Measurements from ENCODE around the gene BACH2. TPM values are rescaled to one million over a fixed set of nuclear protein-coding genes. Genes with fewer than 3 reads are reported as not detected.

BACH2 gene
- total RNA-seq, 2 donors from 2014 or later = 3.0 to 22.9 TPM

- no peaks in the 10 kb centered on the region for H3K27me3 Mint-ChIP-seq
- peak overlapping the region; percentile 78 for H3K27ac Mint-ChIP-seq
- no peak for ATAC-seq (replicated peaks)
- H3K4me3 Mint-ChIP-seq = peak overlapping the region; percentile 71
- H3K36me3 Mint-ChIP-seq (ENCODE audit: low read depth) = peaks cover 57% of the 10 kb centered on the region
- H3K9me3 Mint-ChIP-seq = no peaks in the 10 kb centered on the region
- peaks cover 58% of the 10 kb centered on the region for H3K4me1 Mint-ChIP-seq
These were observed 272.0 kb downstream of the BACH2 start for GRCh38 chr6:90024633-90025032.

GRCh38 chr6:90021711-90022110 is 274.9 kb downstream of the BACH2 start:
- no peak for ATAC-seq (replicated peaks)

GRCh38 chr6:90020746-90021145 is 275.9 kb downstream of the BACH2 start:
- no peak overlapping the region for H3K27ac Mint-ChIP-seq
- ATAC-seq (replicated peaks) = no peak
- no peaks in the 10 kb centered on the region for H3K27me3 Mint-ChIP-seq
- H3K4me1 Mint-ChIP-seq = peaks cover 28% of the 10 kb centered on the region
- H3K4me3 Mint-ChIP-seq = no peak overlapping the region
- H3K36me3 Mint-ChIP-seq (ENCODE audit: low read depth) = peaks cover 76% of the 10 kb centered on the region
- no peaks in the 10 kb centered on the region for H3K9me3 Mint-ChIP-seq

More at GRCh38 chr6:90021711-90022110, 274.9 kb downstream of the BACH2 start:
- Mint-ChIP-seq H3K4me1 (peaks cover 34% of the 10 kb centered on the region), H3K27ac (no peak overlapping the region), H3K9me3 (no peaks in the 10 kb centered on the region), H3K27me3 (no peaks in the 10 kb centered on the region), H3K4me3 (no peak overlapping the region), H3K36me3 (ENCODE audit: low read depth) (peaks cover 74% of the 10 kb centered on the region)

- no peak overlapping the region for H3K27ac Mint-ChIP-seq
- H3K4me1 Mint-ChIP-seq = peaks cover 15% of the 10 kb centered on the region
- H3K36me3 Mint-ChIP-seq (ENCODE audit: low read depth) = peaks cover 69% of the 10 kb centered on the region
These were observed 277.4 kb downstream of the BACH2 start for GRCh38 chr6:90019216-90019615.

GRCh38 chr6:90015883-90016282 is 280.8 kb downstream of the BACH2 start:
- Mint-ChIP-seq H3K4me1 (peaks cover 8% of the 10 kb centered on the region), H3K36me3 (ENCODE audit: low read depth) (peaks cover 81% of the 10 kb centered on the region), H3K27me3 (no peaks in the 10 kb centered on the region), H3K9me3 (no peaks in the 10 kb centered on the region), H3K4me3 (no peak overlapping the region), H3K27ac (no peak overlapping the region)
- ATAC-seq (replicated peaks) = no peak

More at GRCh38 chr6:90019216-90019615, 277.4 kb downstream of the BACH2 start:
- no peak for ATAC-seq (replicated peaks)
- H3K4me3 Mint-ChIP-seq = no peak overlapping the region
- no peaks in the 10 kb centered on the region for H3K9me3 Mint-ChIP-seq
- no peaks in the 10 kb centered on the region for H3K27me3 Mint-ChIP-seq

- no peaks in the 10 kb centered on the region for H3K27me3 Mint-ChIP-seq
- H3K4me3 Mint-ChIP-seq = peak overlapping the region; percentile 62
- peak overlapping the region; percentile 93 for H3K27ac Mint-ChIP-seq
- no peaks in the 10 kb centered on the region for H3K9me3 Mint-ChIP-seq
- peak; percentile 78 for ATAC-seq (replicated peaks)
- H3K36me3 Mint-ChIP-seq (ENCODE audit: low read depth) = peaks cover 55% of the 10 kb centered on the region
- H3K4me1 Mint-ChIP-seq = peaks cover 15% of the 10 kb centered on the region
These were observed 287.6 kb downstream of the BACH2 start for GRCh38 chr6:90008908-90009501.

GRCh38 chr6:90008189-90008907 is 288.3 kb downstream of the BACH2 start:
- H3K36me3 Mint-ChIP-seq (ENCODE audit: low read depth) = peaks cover 48% of the 10 kb centered on the region
- peak overlapping the region; percentile 93 for H3K27ac Mint-ChIP-seq
- peak overlapping the region; percentile 62 for H3K4me3 Mint-ChIP-seq
- no peaks in the 10 kb centered on the region for H3K9me3 Mint-ChIP-seq
- peak; percentile 84 for ATAC-seq (replicated peaks)
- H3K27me3 Mint-ChIP-seq = no peaks in the 10 kb centered on the region
- H3K4me1 Mint-ChIP-seq = peaks cover 15% of the 10 kb centered on the region

GRCh38 chr6:90005048-90005827 is 291.4 kb downstream of the BACH2 start:
- H3K27ac Mint-ChIP-seq = no peak overlapping the region
- no peaks in the 10 kb centered on the region for H3K9me3 Mint-ChIP-seq
- H3K27me3 Mint-ChIP-seq = no peaks in the 10 kb centered on the region
- peaks cover 26% of the 10 kb centered on the region for H3K36me3 Mint-ChIP-seq (ENCODE audit: low read depth)
- H3K4me3 Mint-ChIP-seq = no peak overlapping the region
- no peak for ATAC-seq (replicated peaks)
- H3K4me1 Mint-ChIP-seq = peaks cover 15% of the 10 kb centered on the region

GRCh38 chr6:90004511-90004910 is 292.1 kb downstream of the BACH2 start:
- H3K36me3 Mint-ChIP-seq (ENCODE audit: low read depth) = peaks cover 22% of the 10 kb centered on the region
- no peak overlapping the region for H3K4me3 Mint-ChIP-seq
- H3K27ac Mint-ChIP-seq = no peak overlapping the region
- no peaks in the 10 kb centered on the region for H3K27me3 Mint-ChIP-seq
- no peaks in the 10 kb centered on the region for H3K9me3 Mint-ChIP-seq
- ATAC-seq (replicated peaks) = no peak
- H3K4me1 Mint-ChIP-seq = peaks cover 12% of the 10 kb centered on the region

GRCh38 chr6:90003941-90004340 is 292.7 kb downstream of the BACH2 start:
- Mint-ChIP-seq H3K27ac (no peak overlapping the region), H3K27me3 (no peaks in the 10 kb centered on the region), H3K9me3 (no peaks in the 10 kb centered on the region), H3K4me1 (peaks cover 6% of the 10 kb centered on the region), H3K4me3 (no peak overlapping the region), H3K36me3 (ENCODE audit: low read depth) (peaks cover 18% of the 10 kb centered on the region)
- ATAC-seq (replicated peaks) = no peak

- Mint-ChIP-seq H3K4me3 (no peak overlapping the region), H3K4me1 (no peaks in the 10 kb centered on the region), H3K36me3 (ENCODE audit: low read depth) (peaks cover 18% of the 10 kb centered on the region), H3K9me3 (no peaks in the 10 kb centered on the region), H3K27ac (no peak overlapping the region), H3K27me3 (no peaks in the 10 kb centered on the region)
- no peak for ATAC-seq (replicated peaks)
These were observed 293.4 kb downstream of the BACH2 start for GRCh38 chr6:90003069-90003795.

- Mint-ChIP-seq H3K36me3 (ENCODE audit: low read depth) (peaks cover 29% of the 10 kb centered on the region), H3K4me1 (peaks cover 7% of the 10 kb centered on the region), H3K4me3 (no peak overlapping the region), H3K9me3 (no peaks in the 10 kb centered on the region), H3K27ac (no peak overlapping the region), H3K27me3 (no peaks in the 10 kb centered on the region)
- ATAC-seq (replicated peaks) = peak; percentile 77
These were observed 295.5 kb downstream of the BACH2 start for GRCh38 chr6:90000864-90001731.

GRCh38 chr6:89999945-90000825 is 296.5 kb downstream of the BACH2 start:
- H3K27ac Mint-ChIP-seq = no peak overlapping the region
- peaks cover 38% of the 10 kb centered on the region for H3K36me3 Mint-ChIP-seq (ENCODE audit: low read depth)
- peaks cover 10% of the 10 kb centered on the region for H3K4me1 Mint-ChIP-seq
- H3K27me3 Mint-ChIP-seq = no peaks in the 10 kb centered on the region
- peak; percentile 62 for ATAC-seq (replicated peaks)
- no peak overlapping the region for H3K4me3 Mint-ChIP-seq
- H3K9me3 Mint-ChIP-seq = no peaks in the 10 kb centered on the region

Measured in activated T-helper 17 cell treated with anti-CD3 and anti-CD28 coated beads, Interleukin-2, amount 50 U/mL, for 72 hours (primary cell).